GM12872 (cell line): Measurements from ENCODE around the gene RAB9B.

Source experiments
- TF ChIP-seq, protein P1 (sequence below): IDR thresholded peaks from 3 replicates; pipeline ENCODE4 v1.5.1; 2011; ENCODE audit warnings: low read depth, mild to moderate bottlenecking, low read length, moderate library complexity; ENCODE audit not compliant: insufficient read depth

Gene RAB9B

DNA sequence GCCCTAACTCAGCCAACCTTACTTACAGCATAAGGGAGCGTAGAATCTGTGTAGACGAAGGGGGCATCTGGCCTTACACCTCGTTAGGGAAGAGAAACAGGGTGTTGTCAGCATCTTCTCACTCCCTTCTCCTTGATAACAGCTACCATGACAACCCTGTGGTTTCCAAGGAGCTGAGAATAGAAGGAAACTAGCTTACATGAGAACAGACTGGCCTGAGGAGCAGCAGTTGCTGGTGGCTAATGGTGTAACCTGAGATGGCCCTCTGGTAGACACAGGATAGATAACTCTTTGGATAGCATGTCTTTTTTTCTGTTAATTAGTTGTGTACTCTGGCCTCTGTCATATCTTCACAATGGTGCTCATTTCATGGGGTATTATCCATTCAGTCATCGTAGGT, 40.8 kb downstream of the RAB9B start:
- TF ChIP-seq, protein P1, sequence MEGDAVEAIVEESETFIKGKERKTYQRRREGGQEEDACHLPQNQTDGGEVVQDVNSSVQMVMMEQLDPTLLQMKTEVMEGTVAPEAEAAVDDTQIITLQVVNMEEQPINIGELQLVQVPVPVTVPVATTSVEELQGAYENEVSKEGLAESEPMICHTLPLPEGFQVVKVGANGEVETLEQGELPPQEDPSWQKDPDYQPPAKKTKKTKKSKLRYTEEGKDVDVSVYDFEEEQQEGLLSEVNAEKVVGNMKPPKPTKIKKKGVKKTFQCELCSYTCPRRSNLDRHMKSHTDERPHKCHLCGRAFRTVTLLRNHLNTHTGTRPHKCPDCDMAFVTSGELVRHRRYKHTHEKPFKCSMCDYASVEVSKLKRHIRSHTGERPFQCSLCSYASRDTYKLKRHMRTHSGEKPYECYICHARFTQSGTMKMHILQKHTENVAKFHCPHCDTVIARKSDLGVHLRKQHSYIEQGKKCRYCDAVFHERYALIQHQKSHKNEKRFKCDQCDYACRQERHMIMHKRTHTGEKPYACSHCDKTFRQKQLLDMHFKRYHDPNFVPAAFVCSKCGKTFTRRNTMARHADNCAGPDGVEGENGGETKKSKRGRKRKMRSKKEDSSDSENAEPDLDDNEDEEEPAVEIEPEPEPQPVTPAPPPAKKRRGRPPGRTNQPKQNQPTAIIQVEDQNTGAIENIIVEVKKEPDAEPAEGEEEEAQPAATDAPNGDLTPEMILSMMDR: no peak

DNA sequence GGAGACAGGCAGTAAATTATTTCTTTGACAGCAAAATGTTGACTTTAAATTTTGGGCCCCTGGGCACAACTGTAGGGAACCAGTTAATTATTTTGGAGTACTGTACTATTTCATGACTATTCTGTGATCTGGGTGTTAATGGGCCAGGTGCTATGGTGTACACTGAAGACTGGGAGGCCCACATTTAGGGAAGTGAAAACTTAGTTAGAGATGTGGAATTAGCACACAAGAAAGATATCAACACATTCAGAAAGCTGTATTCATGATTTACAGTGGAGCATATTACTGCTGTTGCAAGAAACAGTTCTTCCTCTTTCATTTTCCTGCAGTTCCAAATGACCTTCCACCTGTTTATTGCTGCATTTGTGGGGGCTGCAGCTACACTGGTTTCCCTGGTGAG, 43.1 kb downstream of the RAB9B start:
- TF ChIP-seq, protein P1: no peak

DNA sequence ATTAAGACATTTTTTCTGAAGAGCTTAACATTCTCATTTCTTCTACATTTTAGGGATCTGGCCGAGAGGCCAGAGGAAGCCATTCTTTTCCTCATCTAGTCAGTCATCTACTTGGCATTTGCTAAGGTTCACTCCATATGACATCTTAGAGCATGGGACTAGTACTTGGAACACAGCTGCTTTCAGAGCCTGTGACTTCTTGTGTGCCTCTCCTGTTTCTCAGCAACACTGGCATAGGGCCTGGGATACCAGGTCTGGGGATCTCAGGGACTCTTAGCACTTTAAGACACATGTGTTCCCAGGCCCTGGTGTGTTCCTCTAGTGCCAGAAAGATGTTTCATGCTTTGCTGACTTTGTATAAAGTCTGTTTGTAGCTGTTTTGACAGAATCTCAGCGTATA, 48.1 kb downstream of the RAB9B start:
- TF ChIP-seq, protein P1: no peak

GRCh38 chrX:103783196-103783595, 48.9 kb downstream of the RAB9B start:
- TF ChIP-seq, protein P1: no peak

- TF ChIP-seq, protein P1: no peak
Observed at GRCh38 chrX:103782640-103783039, 49.4 kb downstream of the RAB9B start.

DNA sequence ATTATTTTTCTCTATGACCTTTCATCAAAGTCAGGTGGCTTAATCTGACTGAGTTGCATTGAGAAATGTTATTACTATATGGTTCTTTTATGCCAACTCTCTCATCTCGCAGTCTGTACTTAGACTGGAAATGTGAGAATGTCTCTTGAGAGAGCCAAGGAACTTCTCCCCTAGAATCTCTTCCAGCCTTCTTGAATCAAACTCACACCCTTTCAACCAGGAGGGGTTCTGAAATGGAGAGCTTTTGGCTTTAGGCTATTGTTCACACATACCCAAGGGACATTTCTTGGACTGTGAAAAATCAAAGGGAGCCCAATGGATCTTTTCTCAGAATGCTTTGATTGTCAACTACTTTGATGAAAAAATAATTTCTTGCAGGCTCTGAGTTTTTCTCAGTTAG, 50.4 kb downstream of the RAB9B start:
- TF ChIP-seq, protein P1: no peak

DNA sequence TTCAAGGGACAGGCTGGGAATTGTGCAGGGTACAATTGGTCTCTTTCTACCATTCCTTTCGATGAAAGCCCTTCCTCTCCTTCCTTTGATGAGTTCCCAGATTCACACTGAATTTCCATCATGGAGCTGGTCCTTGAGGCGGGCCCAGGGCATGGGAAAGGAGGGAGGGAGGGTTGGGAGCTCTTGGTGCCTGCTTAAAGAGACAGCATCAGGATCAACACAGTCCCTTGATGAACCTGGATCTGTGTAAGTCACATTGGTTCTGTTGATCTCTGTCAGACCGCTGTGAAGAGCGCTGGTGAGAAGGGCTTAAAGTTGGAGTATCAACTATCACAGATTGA, 51.0 kb downstream of the RAB9B start:
- TF ChIP-seq, protein P1: no peak
